ENCODE measurements around the gene TTYH3.

The TTYH3 gene

GRCh38 chr7:2634267-2635145 lies 2.7 kb downstream of the TTYH3 start:
- DNase-seq (ENCODE audit: low spot score), result no peak
- no peak for TF ChIP-seq CTCF (IDR thresholded peaks at IDR 0.05; ENCODE audit: extremely low read depth, missing control alignments)

- TF ChIP-seq CTCF (IDR thresholded peaks at IDR 0.05; ENCODE audit: extremely low read depth, missing control alignments), result no peak
These were observed 3.4 kb downstream of the TTYH3 start for GRCh38 chr7:2635148-2635668.

GRCh38 chr7:2635810-2636701 lies 4.3 kb downstream of the TTYH3 start:
- DNase-seq (ENCODE audit: low spot score), result no peak
- TF ChIP-seq CTCF (IDR thresholded peaks at IDR 0.05; ENCODE audit: extremely low read depth, missing control alignments), result no peak

More at GRCh38 chr7:2635148-2635668, 3.4 kb downstream of the TTYH3 start:
- no peak for DNase-seq (ENCODE audit: low spot score)

- DNase-seq (ENCODE audit: low spot score), result no peak
- TF ChIP-seq CTCF (IDR thresholded peaks at IDR 0.05; ENCODE audit: extremely low read depth, missing control alignments), result no peak
These were observed 5.3 kb downstream of the TTYH3 start for GRCh38 chr7:2637066-2637471.

- no peak for TF ChIP-seq CTCF (IDR thresholded peaks at IDR 0.05; ENCODE audit: extremely low read depth, missing control alignments)
- peak; percentile 69 for DNase-seq (ENCODE audit: low spot score)
These were observed 5.9 kb downstream of the TTYH3 start for GRCh38 chr7:2637505-2638223.

GRCh38 chr7:2638224-2638991 lies 6.6 kb downstream of the TTYH3 start:
- DNase-seq (ENCODE audit: low spot score), result no peak
- no peak for TF ChIP-seq CTCF (IDR thresholded peaks at IDR 0.05; ENCODE audit: extremely low read depth, missing control alignments)
